Measurements from ENCODE around the gene NSUN2.
"Not testable (repeated sequence)": the region's sequence is repeated elsewhere in the genome, so short reads cannot be mapped to it uniquely, and the experiment has no call there.

NSUN2 gene

DNA sequence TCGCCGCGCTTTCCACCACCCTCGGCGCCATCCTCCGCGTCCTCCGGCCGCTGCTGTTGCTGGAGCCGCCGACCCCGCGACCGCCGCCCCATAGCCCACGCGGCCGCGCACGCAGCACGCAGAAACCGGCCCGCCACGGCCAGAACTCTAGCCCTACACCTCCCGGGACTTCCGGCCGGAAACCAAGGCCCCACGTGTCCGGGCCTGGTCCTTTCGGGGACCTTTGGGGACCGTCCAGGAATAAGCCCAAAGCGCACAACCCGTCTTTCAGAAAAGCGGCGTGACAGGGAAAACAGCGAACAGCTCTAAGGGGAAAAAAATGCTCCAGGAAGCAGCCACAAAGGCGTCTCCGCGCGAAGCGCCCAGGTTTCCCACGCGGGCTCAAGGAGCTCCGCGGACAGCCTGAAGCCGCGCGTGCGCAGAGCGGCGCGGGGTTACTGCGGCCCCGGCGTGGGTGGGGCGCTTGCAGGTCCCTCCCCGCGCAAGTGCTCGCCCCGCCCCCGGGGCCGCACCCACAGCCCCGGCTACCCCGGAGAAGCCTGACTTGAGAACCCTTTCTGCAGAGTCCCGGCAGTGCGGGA lies at the start of gene NSUN2, which contains the start of gene SRD5A1:
Gene NSUN2, minus strand, starts transcription at position 157 of the 581 bp plus-strand sequence. Its CDS starts 65 bp downstream, at position 92.
Gene SRD5A1, plus strand, starts transcription at position 553 of the 581 bp plus-strand sequence. CDS start 137 bp downstream, outside the sequence.
- peak within 1 kb of the TSS; percentile 99 for H3K4me3 Mint-ChIP-seq
- peak; percentile 98 for DNase-seq
- peak within 1 kb of the TSS; percentile 99 for H3K27ac Mint-ChIP-seq
- H3K27me3 Mint-ChIP-seq = no peaks in the 10 kb centered on the region
- H3K4me1 Mint-ChIP-seq (ENCODE audit: low read depth) = peaks cover 40% of the 10 kb centered on the region
- peaks cover 60% of the 10 kb centered on the region for H3K36me3 Mint-ChIP-seq (ENCODE audit: low read depth)
- H3K9me3 Mint-ChIP-seq = no peaks in the 10 kb centered on the region

- H3K36me3 Mint-ChIP-seq (ENCODE audit: low read depth) = no peaks in the 10 kb centered on the region
- H3K9me3 Mint-ChIP-seq = no peaks in the 10 kb centered on the region
- H3K27me3 Mint-ChIP-seq = peaks cover 54% of the 10 kb centered on the region
- no peak overlapping the region for H3K4me3 Mint-ChIP-seq
- H3K4me1 Mint-ChIP-seq (ENCODE audit: low read depth) = peaks cover 6% of the 10 kb centered on the region
- DNase-seq = no peak
- no peak overlapping the region for H3K27ac Mint-ChIP-seq
These were observed 49.4 kb upstream of the NSUN2 start for GRCh38 chr5:6682239-6682638.

GRCh38 chr5:6681682-6682081 lies 48.8 kb upstream of the NSUN2 start:
- no peak overlapping the region for H3K27ac Mint-ChIP-seq
- H3K4me1 Mint-ChIP-seq (ENCODE audit: low read depth) = peaks cover 2% of the 10 kb centered on the region
- no peak for DNase-seq
- no peaks in the 10 kb centered on the region for H3K36me3 Mint-ChIP-seq (ENCODE audit: low read depth)
- no peaks in the 10 kb centered on the region for H3K9me3 Mint-ChIP-seq
- peaks cover 51% of the 10 kb centered on the region for H3K27me3 Mint-ChIP-seq
- H3K4me3 Mint-ChIP-seq = no peak overlapping the region

DNA sequence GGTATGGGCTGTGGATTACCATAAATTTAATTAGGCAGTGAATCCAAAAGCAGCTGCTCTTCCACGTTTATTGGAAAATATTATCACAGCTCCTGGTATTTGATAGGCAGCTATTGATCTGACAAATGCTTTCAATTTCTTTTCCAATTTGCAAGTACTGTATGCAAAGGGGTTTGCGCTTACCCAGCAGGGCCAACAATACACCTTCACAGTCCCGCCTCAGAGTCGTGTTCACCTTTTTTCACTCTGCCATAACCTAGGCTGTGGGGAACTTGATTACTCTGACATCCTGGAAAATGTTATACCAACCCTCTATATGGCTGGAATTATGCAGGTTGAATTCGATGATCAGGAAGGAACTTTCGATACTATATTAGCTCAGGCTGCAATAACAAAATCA lies 48.1 kb upstream of the NSUN2 start:
- peaks cover 43% of the 10 kb centered on the region for H3K27me3 Mint-ChIP-seq
- H3K27ac Mint-ChIP-seq = no peak overlapping the region
- H3K4me1 Mint-ChIP-seq (ENCODE audit: low read depth) = no peaks in the 10 kb centered on the region
- H3K9me3 Mint-ChIP-seq = no peaks in the 10 kb centered on the region
- H3K4me3 Mint-ChIP-seq = no peak overlapping the region
- DNase-seq = no peak
- no peaks in the 10 kb centered on the region for H3K36me3 Mint-ChIP-seq (ENCODE audit: low read depth)

DNA sequence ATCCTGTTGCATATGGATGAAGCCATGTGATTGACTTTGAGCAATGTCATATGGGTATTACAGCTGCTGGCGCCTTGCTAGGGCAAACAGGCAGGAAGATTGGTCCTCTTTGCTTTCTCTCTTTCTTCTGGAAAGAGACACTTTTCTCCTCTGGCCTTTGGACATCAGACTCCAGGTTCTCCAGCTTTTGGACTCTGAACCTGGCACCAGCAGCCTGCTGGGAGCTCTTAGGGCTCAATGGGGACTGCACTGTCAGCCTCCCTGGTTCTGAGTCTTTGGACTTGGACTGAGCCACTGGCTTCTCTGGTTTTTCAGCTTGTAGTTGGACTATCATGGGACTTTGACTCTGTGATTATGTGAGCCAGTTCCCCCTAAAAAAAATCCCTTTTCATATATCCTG lies 45.5 kb upstream of the NSUN2 start:
- no peaks in the 10 kb centered on the region for H3K9me3 Mint-ChIP-seq
- H3K4me3 Mint-ChIP-seq = no peak overlapping the region
- H3K27ac Mint-ChIP-seq = no peak overlapping the region
- H3K36me3 Mint-ChIP-seq (ENCODE audit: low read depth) = no peaks in the 10 kb centered on the region
- H3K4me1 Mint-ChIP-seq (ENCODE audit: low read depth) = no peaks in the 10 kb centered on the region
- H3K27me3 Mint-ChIP-seq = peaks cover 19% of the 10 kb centered on the region
- no peak for DNase-seq

DNA sequence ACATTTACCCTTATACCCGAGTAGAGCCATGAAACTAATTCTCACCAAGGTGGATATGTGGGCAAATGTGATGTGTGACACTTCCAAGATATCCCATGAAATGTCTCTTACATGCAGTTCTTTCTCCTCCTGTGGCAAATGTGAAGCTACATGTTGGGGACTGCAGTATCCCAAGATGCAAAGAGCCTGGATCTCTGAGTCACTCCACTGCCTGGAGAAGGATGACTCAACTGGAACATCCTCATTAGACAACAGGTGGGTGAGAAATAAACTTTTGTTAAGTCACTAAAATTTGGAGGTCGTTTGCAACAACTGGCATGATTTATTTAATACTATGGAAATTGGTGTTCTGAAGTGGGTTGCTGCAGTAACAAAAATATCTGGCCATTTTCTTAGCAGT lies 43.9 kb upstream of the NSUN2 start:
- Mint-ChIP-seq H3K9me3 (no peaks in the 10 kb centered on the region), H3K4me3 (no peak overlapping the region), H3K4me1 (ENCODE audit: low read depth) (no peaks in the 10 kb centered on the region), H3K27ac (no peak overlapping the region), H3K27me3 (peaks cover 14% of the 10 kb centered on the region), H3K36me3 (ENCODE audit: low read depth) (no peaks in the 10 kb centered on the region)
- no peak for DNase-seq

- Mint-ChIP-seq H3K27me3 (peaks cover 8% of the 10 kb centered on the region), H3K4me1 (ENCODE audit: low read depth) (no peaks in the 10 kb centered on the region), H3K4me3 (no peak overlapping the region), H3K36me3 (ENCODE audit: low read depth) (peaks cover 5% of the 10 kb centered on the region), H3K9me3 (no peaks in the 10 kb centered on the region), H3K27ac (no peak overlapping the region)
- DNase-seq = no peak
These were observed 43.1 kb upstream of the NSUN2 start for GRCh38 chr5:6675784-6676491.

GRCh38 chr5:6674886-6675285 lies 42.0 kb upstream of the NSUN2 start:
- H3K27me3 Mint-ChIP-seq = peaks cover 2% of the 10 kb centered on the region
- no peak overlapping the region for H3K27ac Mint-ChIP-seq
- H3K4me1 Mint-ChIP-seq (ENCODE audit: low read depth) = no peaks in the 10 kb centered on the region
- H3K9me3 Mint-ChIP-seq = peaks cover 3% of the 10 kb centered on the region
- H3K36me3 Mint-ChIP-seq (ENCODE audit: low read depth) = peaks cover 15% of the 10 kb centered on the region
- no peak for DNase-seq
- H3K4me3 Mint-ChIP-seq = no peak overlapping the region

DNA sequence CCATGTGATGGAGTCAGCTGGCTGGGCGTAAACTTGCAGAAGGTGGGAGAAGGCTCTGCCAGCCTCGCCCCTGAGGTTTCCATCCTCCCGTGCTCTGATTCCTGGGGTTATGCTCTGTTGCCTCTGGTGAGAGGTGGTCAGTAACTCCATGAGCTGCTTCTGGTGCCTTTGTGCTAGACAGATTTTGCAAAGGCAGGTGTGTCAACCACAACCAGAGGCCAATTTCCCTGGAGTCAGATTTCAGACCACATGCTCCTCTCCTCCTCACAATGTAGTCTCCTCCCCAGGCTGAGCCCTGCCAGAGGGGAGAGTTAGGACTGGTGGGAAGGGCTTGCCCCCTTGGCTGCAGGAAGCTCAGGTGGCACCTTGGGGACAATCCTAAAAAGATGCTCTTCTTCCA lies 41.6 kb upstream of the NSUN2 start:
- Mint-ChIP-seq H3K27ac (no peak overlapping the region), H3K4me1 (ENCODE audit: low read depth) (no peaks in the 10 kb centered on the region), H3K9me3 (peaks cover 3% of the 10 kb centered on the region), H3K27me3 (no peaks in the 10 kb centered on the region), H3K4me3 (no peak overlapping the region), H3K36me3 (ENCODE audit: low read depth) (peaks cover 20% of the 10 kb centered on the region)
- DNase-seq = no peak

- Mint-ChIP-seq H3K4me1 (ENCODE audit: low read depth) (no peaks in the 10 kb centered on the region), H3K4me3 (no peak overlapping the region), H3K27ac (no peak overlapping the region), H3K36me3 (ENCODE audit: low read depth) (peaks cover 23% of the 10 kb centered on the region), H3K27me3 (no peaks in the 10 kb centered on the region), H3K9me3 (peaks cover 3% of the 10 kb centered on the region)
- DNase-seq = no peak
These were observed 41.1 kb upstream of the NSUN2 start for GRCh38 chr5:6673963-6674362.

DNA sequence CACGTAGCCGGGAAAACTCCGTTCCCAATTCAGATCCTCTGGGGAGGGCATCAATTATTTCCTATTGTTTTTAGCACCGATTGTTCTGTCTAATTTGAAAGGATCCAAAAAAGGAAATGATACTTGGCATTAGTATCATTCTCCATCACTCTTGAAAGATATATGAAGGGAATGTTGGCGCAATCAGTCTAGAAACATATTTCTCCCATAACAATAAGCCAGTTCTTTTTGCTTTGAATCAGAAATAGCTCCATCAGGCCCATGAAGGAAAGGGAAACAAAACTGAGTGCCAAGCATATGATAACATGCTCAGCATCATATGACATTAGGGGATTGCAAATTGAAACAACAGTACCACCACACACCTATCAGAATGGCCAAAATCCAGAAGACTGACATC lies 40.2 kb upstream of the NSUN2 start:
- H3K27me3 Mint-ChIP-seq = no peaks in the 10 kb centered on the region
- no peaks in the 10 kb centered on the region for H3K4me1 Mint-ChIP-seq (ENCODE audit: low read depth)
- no peak overlapping the region for H3K4me3 Mint-ChIP-seq
- peaks cover 31% of the 10 kb centered on the region for H3K36me3 Mint-ChIP-seq (ENCODE audit: low read depth)
- H3K27ac Mint-ChIP-seq = no peak overlapping the region
- DNase-seq = no peak
- H3K9me3 Mint-ChIP-seq = peaks cover 3% of the 10 kb centered on the region

- H3K9me3 Mint-ChIP-seq; H3K4me1 Mint-ChIP-seq (ENCODE audit: low read depth); DNase-seq; H3K27me3 Mint-ChIP-seq; H3K27ac Mint-ChIP-seq; H3K4me3 Mint-ChIP-seq: not testable (repeated sequence)
- H3K36me3 Mint-ChIP-seq (ENCODE audit: low read depth) = peaks cover 42% of the 10 kb centered on the region
These were observed 35.9 kb upstream of the NSUN2 start for GRCh38 chr5:6668717-6669116.

DNA sequence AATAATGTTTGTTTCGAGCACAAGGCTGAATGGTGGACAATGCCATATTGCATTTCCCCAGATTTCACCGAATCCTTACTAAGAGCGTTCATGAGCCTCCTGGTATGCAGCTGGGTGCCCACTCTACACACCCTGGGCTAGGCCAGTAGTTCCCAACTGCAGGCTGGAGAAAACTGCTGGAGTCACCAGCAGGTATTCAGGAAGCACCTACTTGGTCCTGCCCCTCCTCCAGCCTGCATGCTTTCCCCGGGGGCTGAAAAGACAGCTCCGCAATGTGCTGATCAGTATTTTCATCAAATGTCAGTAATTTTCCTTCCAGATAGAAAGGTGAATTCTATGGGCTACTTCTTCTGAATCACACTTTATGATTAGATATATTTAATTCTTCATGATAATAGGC lies 34.8 kb upstream of the NSUN2 start:
- Mint-ChIP-seq H3K27ac (no peak overlapping the region), H3K27me3 (no peaks in the 10 kb centered on the region), H3K4me3 (no peak overlapping the region), H3K4me1 (ENCODE audit: low read depth) (no peaks in the 10 kb centered on the region), H3K36me3 (ENCODE audit: low read depth) (peaks cover 44% of the 10 kb centered on the region), H3K9me3 (peaks cover 3% of the 10 kb centered on the region)
- no peak for DNase-seq

- H3K36me3 Mint-ChIP-seq (ENCODE audit: low read depth) = peaks cover 48% of the 10 kb centered on the region
- peaks cover 3% of the 10 kb centered on the region for H3K9me3 Mint-ChIP-seq
- no peak for DNase-seq
- H3K27me3 Mint-ChIP-seq = no peaks in the 10 kb centered on the region
- H3K4me1 Mint-ChIP-seq (ENCODE audit: low read depth) = no peaks in the 10 kb centered on the region
- no peak overlapping the region for H3K27ac Mint-ChIP-seq
- H3K4me3 Mint-ChIP-seq = no peak overlapping the region
These were observed 33.9 kb upstream of the NSUN2 start for GRCh38 chr5:6666762-6667161.

DNA sequence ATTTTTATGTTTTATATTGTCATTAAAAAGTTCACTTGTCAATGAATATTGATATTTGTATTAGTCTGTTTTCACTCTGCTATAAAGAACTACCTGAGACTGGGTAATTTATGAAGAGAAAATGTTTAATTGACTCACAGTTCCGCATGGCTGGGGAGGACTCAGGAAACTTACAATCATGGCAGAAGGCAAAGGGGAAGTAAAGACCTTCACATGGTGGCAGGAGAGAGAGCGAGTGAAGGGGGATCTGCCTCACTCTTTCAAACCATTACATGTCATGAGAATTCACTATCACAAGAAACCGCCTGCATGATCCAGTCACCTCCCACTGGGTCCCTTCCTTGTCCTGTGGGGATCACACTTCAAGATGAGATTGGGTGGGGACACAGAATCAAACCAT lies 27.8 kb upstream of the NSUN2 start:
- no peak overlapping the region for H3K4me3 Mint-ChIP-seq
- H3K27ac Mint-ChIP-seq = no peak overlapping the region
- DNase-seq = no peak
- peaks cover 51% of the 10 kb centered on the region for H3K36me3 Mint-ChIP-seq (ENCODE audit: low read depth)
- peaks cover 10% of the 10 kb centered on the region for H3K9me3 Mint-ChIP-seq
- H3K27me3 Mint-ChIP-seq = no peaks in the 10 kb centered on the region
- H3K4me1 Mint-ChIP-seq (ENCODE audit: low read depth) = peaks cover 4% of the 10 kb centered on the region
